IPS-20b (cell line): ENCODE results near the gene DNAJB5.

Source experiments
- H3K27ac ChIP-seq: one replicate; pipeline ENCODE4 v1.5.1; 2013; ENCODE audit warnings: low read length
- H3K27me3 ChIP-seq: 2 replicates; pipeline ENCODE4 v1.6.1; 2013; ENCODE audit warnings: mild to moderate bottlenecking, low read length, inconsistent platforms; ENCODE audit not compliant: insufficient read depth
- H3K36me3 ChIP-seq: 2 replicates; pipeline ENCODE4 v1.6.1; 2013; ENCODE audit warnings: low read depth, mild to moderate bottlenecking, inconsistent platforms, low read length, moderate library complexity; ENCODE audit not compliant: insufficient read depth
- H3K4me1 ChIP-seq: 2 replicates; pipeline ENCODE4 v1.6.1; 2013; ENCODE audit warnings: mild to moderate bottlenecking, control low read depth, inconsistent platforms, low read length, moderate library complexity; ENCODE audit not compliant: insufficient read depth
- H3K4me3 ChIP-seq: 2 replicates; pipeline ENCODE4 v1.5.1; 2013; ENCODE audit warnings: mild to moderate bottlenecking, low read length, inconsistent platforms
- H3K9ac ChIP-seq: 2 replicates; pipeline ENCODE4 v1.6.1; 2013; ENCODE audit warnings: low read depth, mild to moderate bottlenecking, inconsistent platforms, low read length, moderate library complexity
- H3K9me3 ChIP-seq: 2 replicates; pipeline ENCODE4 v1.6.1; 2013; ENCODE audit warnings: mild to moderate bottlenecking, low read depth, low read length, inconsistent platforms; ENCODE audit not compliant: insufficient read depth

DNAJB5 gene

DNA sequence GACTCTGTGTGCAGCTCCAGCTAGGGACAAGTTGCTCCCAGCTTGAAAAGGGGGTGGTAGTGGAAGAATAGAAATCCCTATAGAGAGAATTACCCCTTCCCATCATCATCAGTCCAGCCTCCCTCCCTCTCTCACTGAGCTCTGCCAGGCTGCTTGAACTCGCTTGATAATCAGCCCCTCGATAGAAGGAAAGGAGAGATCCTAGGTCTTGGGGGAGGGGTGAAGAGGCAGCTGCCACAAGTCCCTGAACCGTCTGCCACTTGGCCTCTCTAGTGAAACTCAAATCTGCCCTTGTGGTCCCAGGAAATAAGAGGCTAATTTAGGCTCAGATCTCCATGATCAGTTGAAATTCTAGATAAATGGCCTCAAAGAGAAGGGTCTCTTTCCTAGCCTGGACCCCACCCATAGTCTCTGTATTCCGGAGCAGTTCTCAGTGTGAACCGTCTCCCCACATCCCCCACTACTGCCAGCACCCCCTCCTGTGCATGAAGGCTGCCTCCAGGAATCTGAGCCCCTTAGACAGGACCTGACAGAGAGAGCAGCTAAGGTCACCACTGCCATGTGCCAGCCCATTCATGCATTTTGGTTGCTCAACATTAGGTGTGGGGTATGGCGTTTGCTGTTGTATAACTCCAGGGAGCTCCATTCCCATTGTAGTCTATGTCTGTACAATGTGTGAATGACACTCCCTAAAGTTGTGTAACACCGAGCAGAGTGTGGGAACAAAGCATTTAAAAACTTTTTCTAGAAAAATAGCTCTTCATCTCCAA lies 5.5 kb downstream of the DNAJB5 start:
- Histone ChIP-seq H3K9ac (peak overlapping the region; percentile 31; the same call in 1 of the 2 replicates), H3K27me3 (no peaks in the 10 kb centered on the region), H3K27ac (peak overlapping the region; percentile 4), H3K4me1 (peaks cover 26% of the 10 kb centered on the region), H3K4me3 (no peak overlapping the region), H3K36me3 (peaks cover 61% of the 10 kb centered on the region), H3K9me3 (no peaks in the 10 kb centered on the region)

DNA sequence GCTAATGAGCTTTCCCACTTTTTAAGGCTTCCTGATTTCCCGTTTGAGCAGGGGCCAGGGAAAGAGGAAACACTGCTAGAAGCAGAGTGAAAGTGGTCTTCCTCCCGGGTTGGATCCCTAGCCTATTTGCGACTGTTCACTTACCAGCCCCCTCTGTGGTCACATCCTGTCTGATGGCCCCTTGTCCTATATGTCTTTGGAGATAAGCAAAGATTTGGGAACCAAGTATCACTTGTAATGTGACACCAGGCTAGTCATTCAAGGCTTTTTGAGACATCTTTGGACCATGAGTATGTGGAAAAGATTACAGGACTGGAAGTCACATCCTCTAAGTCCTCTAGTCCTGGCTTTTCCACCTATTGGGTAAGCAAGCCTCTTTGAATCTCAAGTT lies 6.1 kb downstream of the DNAJB5 start:
- Histone ChIP-seq H3K9ac (no peak overlapping the region), H3K27me3 (no peaks in the 10 kb centered on the region), H3K36me3 (peaks cover 61% of the 10 kb centered on the region), H3K4me3 (no peak overlapping the region), H3K4me1 (peaks cover 26% of the 10 kb centered on the region), H3K27ac (no peak overlapping the region), H3K9me3 (no peaks in the 10 kb centered on the region)

DNA sequence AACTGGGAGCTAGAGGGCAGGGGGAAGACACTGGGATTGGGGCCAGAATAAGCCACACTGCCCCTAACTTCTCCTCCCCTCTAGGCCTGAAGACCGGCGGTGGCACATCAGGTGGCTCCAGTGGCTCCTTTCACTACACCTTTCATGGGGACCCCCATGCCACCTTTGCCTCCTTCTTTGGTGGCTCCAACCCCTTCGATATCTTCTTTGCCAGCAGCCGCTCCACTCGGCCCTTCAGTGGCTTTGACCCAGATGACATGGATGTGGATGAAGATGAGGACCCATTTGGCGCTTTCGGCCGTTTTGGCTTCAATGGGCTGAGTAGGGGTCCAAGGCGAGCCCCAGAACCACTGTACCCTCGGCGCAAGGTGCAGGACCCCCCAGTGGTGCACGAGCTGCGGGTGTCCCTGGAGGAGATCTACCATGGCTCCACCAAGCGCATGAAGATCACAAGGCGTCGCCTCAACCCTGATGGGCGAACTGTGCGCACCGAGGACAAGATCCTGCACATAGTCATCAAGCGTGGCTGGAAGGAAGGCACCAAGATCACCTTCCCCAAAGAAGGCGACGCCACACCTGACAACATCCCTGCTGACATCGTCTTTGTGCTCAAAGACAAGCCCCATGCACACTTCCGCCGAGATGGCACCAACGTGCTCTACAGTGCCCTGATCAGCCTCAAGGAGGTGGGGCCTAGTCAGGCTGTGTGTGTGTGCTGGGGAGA lies 6.8 kb downstream of the DNAJB5 start:
- Histone ChIP-seq H3K9me3 (no peaks in the 10 kb centered on the region), H3K27me3 (no peaks in the 10 kb centered on the region), H3K4me1 (peaks cover 26% of the 10 kb centered on the region), H3K4me3 (no peak overlapping the region), H3K27ac (no peak overlapping the region), H3K36me3 (peaks cover 61% of the 10 kb centered on the region), H3K9ac (no peak overlapping the region)

- H3K9ac ChIP-seq: no peak overlapping the region
- H3K4me1 ChIP-seq: peaks cover 24% of the 10 kb centered on the region
- H3K4me3 ChIP-seq: no peak overlapping the region
- no peak overlapping the region for H3K27ac ChIP-seq
- no peaks in the 10 kb centered on the region for H3K27me3 ChIP-seq
- peaks cover 61% of the 10 kb centered on the region for H3K36me3 ChIP-seq
- no peaks in the 10 kb centered on the region for H3K9me3 ChIP-seq
These were observed 7.3 kb downstream of the DNAJB5 start for GRCh38 chr9:34996905-34997279.

GRCh38 chr9:34997379-34997781 lies 7.8 kb downstream of the DNAJB5 start:
- peak overlapping the region; percentile 10 for H3K27ac ChIP-seq
- no peaks in the 10 kb centered on the region for H3K9me3 ChIP-seq
- peaks cover 19% of the 10 kb centered on the region for H3K4me1 ChIP-seq
- no peaks in the 10 kb centered on the region for H3K27me3 ChIP-seq
- no peak overlapping the region for H3K9ac ChIP-seq
- peaks cover 61% of the 10 kb centered on the region for H3K36me3 ChIP-seq
- H3K4me3 ChIP-seq: no peak overlapping the region

GRCh38 chr9:34998266-34998665 lies 8.7 kb downstream of the DNAJB5 start:
- H3K9me3 ChIP-seq: no peaks in the 10 kb centered on the region
- H3K27me3 ChIP-seq: no peaks in the 10 kb centered on the region
- peaks cover 15% of the 10 kb centered on the region for H3K4me1 ChIP-seq
- no peak overlapping the region for H3K9ac ChIP-seq
- no peak overlapping the region for H3K4me3 ChIP-seq
- H3K27ac ChIP-seq: no peak overlapping the region
- H3K36me3 ChIP-seq: peaks cover 53% of the 10 kb centered on the region

- H3K9me3 ChIP-seq: no peaks in the 10 kb centered on the region
- H3K9ac ChIP-seq: no peak overlapping the region
- no peak overlapping the region for H3K27ac ChIP-seq
- H3K4me1 ChIP-seq: peaks cover 4% of the 10 kb centered on the region
- H3K27me3 ChIP-seq: no peaks in the 10 kb centered on the region
- H3K36me3 ChIP-seq: peaks cover 40% of the 10 kb centered on the region
- no peak overlapping the region for H3K4me3 ChIP-seq
These were observed 10.0 kb downstream of the DNAJB5 start for GRCh38 chr9:34999576-34999975.

DNA sequence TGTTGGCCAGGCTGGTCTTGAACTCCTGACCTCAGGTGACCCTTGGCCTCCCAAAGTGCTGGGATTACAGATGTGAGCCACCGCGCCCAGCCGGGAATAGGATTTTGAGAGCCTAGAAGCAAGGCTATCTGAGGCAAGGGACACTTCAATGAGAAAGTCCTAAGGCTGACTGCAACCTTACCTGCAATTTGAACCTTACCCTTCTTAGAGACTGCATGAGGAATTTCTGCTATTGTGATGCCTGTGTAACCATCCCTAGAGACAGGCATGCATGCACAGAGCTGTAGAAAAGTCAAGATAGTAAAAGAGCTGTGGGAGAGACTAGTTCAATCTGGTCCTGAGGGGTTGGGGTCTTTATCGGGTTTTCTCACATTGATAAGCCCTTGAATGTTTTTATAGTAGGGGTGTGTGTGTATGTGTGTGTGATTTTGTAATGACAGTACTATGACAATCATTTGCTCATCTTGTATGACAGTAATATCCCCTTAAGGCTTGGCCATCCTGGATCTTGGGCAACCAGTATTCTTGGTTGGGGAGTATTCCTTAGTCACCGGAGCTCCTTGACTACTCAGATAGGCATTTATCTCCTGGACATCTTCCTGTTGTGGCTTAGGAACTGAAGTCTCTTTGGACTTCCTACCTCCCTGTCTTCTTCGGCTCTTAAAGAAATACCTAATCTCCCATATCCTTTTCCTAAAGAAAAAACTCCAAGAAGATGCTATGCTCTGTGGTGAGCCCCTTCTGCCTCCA lies 11.2 kb downstream of the DNAJB5 start:
- Histone ChIP-seq H3K9ac (no peak overlapping the region), H3K27ac (no peak overlapping the region), H3K4me3 (no peak overlapping the region), H3K27me3 (no peaks in the 10 kb centered on the region), H3K36me3 (peaks cover 29% of the 10 kb centered on the region), H3K4me1 (peaks cover 4% of the 10 kb centered on the region; the same call in 1 of the 2 replicates), H3K9me3 (no peaks in the 10 kb centered on the region)

DNA sequence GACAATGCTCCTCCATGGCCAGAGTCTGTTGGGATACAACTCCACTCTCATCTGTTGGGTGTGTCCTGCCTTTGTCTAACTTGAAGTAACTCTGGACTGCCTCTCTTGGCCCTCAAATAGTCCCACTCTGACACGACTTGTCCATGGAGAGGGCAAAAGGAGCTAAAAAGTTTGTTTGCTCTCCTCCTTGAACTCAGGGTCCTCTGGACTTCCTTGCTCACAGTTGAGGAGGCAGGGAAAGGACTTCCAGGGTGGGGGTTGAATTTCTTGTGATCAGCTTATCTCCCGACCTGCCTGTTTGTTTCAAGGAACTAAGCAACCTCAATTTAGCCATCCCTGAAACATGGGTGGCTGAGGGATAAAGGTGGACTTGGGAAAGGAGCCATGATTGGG lies 11.7 kb downstream of the DNAJB5 start:
- Histone ChIP-seq H3K27me3 (no peaks in the 10 kb centered on the region), H3K36me3 (peaks cover 23% of the 10 kb centered on the region), H3K4me1 (peaks cover 4% of the 10 kb centered on the region; the same call in 1 of the 2 replicates), H3K4me3 (no peak overlapping the region), H3K9me3 (no peaks in the 10 kb centered on the region), H3K9ac (no peak overlapping the region), H3K27ac (no peak overlapping the region)

DNA sequence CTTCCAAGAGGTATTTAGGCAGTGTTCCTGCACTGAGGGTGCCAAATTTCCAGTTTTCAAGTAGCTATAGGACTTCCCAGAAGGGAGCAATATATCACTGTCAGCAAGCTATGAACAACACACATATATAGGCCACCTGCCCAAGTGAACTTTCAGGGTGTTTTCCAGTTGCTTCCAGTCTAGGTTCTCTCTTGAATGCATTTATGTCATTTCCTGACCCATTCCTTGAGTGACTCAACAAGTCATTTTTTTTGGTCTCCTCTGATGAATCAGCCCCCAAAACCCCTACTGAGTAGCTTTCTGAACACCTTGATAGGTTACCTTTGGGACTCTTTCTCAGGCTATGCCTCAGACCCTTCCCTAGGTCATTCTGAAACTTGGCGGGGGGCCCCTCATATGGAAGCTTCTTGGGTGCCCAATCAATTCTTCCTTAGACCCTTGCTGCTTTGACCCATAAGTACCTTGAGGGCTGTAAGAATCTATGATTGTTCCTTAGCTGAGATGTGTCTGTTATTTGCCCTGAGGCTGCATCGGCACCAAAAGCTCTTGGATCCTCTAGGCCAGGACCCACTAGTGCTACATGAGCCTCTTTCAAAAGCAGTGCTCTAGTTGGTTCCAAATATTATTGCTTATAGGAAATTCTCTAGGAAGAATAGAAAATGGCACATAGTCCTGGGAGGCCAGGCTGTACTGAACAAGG lies 12.4 kb downstream of the DNAJB5 start:
- Histone ChIP-seq H3K4me1 (peaks cover 4% of the 10 kb centered on the region; the same call in 1 of the 2 replicates), H3K27ac (no peak overlapping the region), H3K9ac (no peak overlapping the region), H3K9me3 (no peaks in the 10 kb centered on the region), H3K36me3 (peaks cover 16% of the 10 kb centered on the region), H3K4me3 (no peak overlapping the region), H3K27me3 (no peaks in the 10 kb centered on the region)

- peaks cover 4% of the 10 kb centered on the region; the same call in 1 of the 2 replicates for H3K4me1 ChIP-seq
- H3K27ac ChIP-seq: no peak overlapping the region
- H3K9ac ChIP-seq: no peak overlapping the region
- no peak overlapping the region for H3K4me3 ChIP-seq
- H3K27me3 ChIP-seq: no peaks in the 10 kb centered on the region
- peaks cover 10% of the 10 kb centered on the region for H3K36me3 ChIP-seq
- no peaks in the 10 kb centered on the region for H3K9me3 ChIP-seq
These were observed 13.1 kb downstream of the DNAJB5 start for GRCh38 chr9:35002623-35003022.
